ENCODE data around the gene ULK4.
"Not testable (repeated sequence)": the region's sequence is repeated elsewhere in the genome, so short reads cannot be mapped to it uniquely, and the experiment has no call there.

ULK4 gene

DNA sequence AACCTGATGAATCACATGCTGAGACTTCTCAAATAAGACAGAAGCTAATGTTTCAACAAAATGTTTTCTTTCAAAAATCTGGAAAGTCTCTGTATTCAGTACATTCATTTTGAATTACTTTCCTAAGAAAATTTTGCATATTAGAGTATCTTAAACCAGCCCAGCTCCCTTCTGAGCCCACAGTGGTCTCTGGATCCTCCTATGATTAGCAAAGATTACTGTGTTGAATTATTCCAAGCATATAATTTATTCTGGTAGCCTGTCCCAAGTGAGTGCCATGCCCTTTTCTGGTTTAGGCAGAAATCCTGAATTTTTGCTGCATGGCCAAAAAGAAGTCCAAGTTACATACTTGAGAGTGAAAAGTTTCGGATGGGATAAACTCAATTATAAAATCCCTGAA, 483.6 kb downstream of the ULK4 start:
- no peak for DNase-seq

- no peak for DNase-seq
Measured at GRCh38 chr3:41477399-41478014, 484.4 kb downstream of the ULK4 start.

GRCh38 chr3:41469083-41469482, 492.8 kb downstream of the ULK4 start:
- no peak for DNase-seq

- DNase-seq: no peak
Measured at GRCh38 chr3:41467481-41467880, 494.4 kb downstream of the ULK4 start.

DNA sequence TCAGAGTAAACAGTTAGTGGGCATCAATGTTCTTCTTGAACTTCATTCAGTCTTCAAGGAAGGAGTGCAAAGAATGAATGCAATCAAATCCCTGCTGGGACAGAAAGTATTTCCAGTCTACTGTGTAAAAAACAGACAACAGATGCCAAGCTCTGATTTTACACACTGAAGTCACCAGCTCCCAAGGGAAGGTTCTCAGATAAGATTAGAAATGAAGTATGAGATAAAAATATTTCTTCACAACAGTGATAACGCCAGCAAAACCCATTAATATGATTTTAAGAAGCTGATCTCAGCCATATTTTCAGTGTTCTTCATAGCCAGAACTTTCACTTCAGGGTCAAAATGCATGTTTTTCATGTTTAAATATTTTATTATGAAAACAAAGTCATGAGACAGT, 497.0 kb downstream of the ULK4 start:
- no peak for DNase-seq

DNA sequence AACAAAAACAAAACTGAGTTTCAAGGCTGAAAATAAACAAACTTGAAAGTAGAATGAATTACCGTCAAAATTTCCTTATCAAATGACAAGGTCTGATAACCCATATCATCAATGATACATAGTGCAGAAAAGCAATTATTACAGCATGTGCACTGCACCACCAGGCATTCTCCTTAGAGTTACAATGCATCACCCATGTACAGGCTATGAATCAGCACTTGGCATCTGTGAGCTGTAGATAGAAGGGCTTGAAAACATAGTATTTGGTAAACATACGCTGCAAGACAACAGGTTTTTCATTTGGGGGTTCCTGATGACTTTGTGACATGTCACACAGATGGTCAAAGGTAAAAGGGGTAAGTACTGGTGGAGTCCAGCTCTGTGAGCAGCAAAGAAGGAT, 497.5 kb downstream of the ULK4 start:
- DNase-seq: no peak

GRCh38 chr3:41462103-41462691, 499.7 kb downstream of the ULK4 start:
- DNase-seq: no peak

GRCh38 chr3:41460736-41461135, 501.2 kb downstream of the ULK4 start:
- DNase-seq: no peak

DNA sequence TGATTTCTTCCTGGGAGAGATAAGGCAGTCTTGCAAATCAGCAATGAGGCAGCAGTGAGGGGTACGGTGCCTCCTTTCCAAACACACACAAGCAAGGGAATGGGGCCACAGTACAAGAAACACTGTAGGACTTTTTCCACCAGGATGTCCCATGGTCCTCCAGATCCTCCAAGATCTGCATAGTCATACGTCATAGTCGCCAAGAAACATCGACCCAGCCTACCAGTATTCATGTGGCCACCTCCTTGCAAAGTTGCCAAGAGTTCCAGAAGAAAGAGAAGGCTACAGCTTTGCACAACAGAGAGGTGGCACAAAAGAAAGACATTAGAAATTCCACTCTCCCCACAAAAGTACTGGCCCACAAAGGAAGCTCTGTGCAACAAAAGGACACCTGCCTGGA, 504.7 kb downstream of the ULK4 start:
- no peak for DNase-seq

DNA sequence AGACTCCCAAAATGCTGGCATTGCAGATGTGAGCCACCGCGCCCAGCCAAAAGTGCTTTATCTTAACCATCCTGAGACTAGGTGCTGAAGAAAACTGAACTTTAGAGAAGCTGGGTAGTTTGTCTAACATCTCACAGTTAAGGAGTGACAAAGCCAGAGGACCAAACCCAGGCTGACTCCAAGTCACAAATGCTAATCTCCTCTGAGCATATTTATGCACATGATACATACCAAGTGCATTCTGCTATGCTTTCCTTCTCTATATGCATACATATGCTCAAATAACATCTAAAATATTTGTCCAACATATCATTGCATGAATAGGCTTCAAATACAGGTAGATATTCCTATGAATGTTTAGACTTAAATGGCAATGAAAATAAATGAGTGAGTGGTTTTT, 505.7 kb downstream of the ULK4 start:
- DNase-seq: no peak

DNA sequence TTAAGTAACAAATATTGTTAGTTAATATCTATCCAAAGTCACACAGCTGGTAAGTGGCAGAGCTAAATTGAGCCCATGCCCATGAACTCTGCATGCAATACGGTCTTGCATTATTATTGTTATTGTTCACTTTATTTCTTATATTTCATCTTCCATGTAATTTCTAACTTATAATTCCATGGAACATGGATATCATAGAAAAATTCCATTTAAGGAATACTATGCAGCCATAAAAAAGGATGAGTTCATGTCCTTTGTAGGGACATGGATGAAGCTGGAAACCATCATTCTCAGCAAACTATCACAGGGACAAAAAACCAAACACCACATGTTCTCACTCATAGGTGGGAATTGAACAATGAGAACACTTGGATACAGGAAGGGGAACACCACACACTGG, 508.3 kb downstream of the ULK4 start:
- DNase-seq: not testable (repeated sequence)

GRCh38 chr3:41450416-41451231, 511.3 kb downstream of the ULK4 start:
- no peak for DNase-seq

- no peak for DNase-seq
Measured at GRCh38 chr3:41448396-41448795, 513.5 kb downstream of the ULK4 start.

- DNase-seq: no peak
Measured at GRCh38 chr3:41447701-41448100, 514.2 kb downstream of the ULK4 start.

- DNase-seq: not testable (repeated sequence)
Measured at GRCh38 chr3:41446316-41446715, 515.6 kb downstream of the ULK4 start.

DNA sequence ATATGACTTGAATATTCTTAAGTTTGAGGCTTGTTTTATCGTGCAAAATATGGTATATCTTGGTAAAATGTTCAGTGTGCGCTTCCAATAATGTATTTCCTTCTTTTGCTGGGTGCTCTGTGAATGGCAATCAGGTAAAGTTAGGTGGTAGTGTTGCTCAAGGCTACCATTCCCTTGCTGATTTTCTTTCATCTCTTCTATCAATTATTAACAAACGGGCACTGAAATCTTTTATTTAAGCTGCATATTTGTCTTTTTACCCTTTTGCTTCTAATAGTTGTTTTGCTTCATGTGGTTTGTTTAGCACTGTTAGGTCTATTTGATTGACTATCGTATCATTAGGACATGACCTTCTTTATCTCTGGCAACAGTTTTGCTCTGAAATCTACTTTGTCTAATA, 520.3 kb downstream of the ULK4 start:
- DNase-seq: no peak

- DNase-seq: no peak
Measured at GRCh38 chr3:41441139-41441538, 520.8 kb downstream of the ULK4 start.

GRCh38 chr3:41436983-41437382, 524.9 kb downstream of the ULK4 start:
- no peak for DNase-seq

GRCh38 chr3:41434781-41435180, 527.1 kb downstream of the ULK4 start:
- DNase-seq: no peak

- DNase-seq: no peak
Measured at GRCh38 chr3:41431386-41431785, 530.5 kb downstream of the ULK4 start.

- no peak for DNase-seq
Measured at GRCh38 chr3:41430886-41431285, 531.0 kb downstream of the ULK4 start.

- no peak for DNase-seq
Measured at GRCh38 chr3:41430391-41430790, 531.5 kb downstream of the ULK4 start.

GRCh38 chr3:41426485-41426884, 535.4 kb downstream of the ULK4 start:
- DNase-seq: no peak

Data from CD4-positive, alpha-beta T cell treated with Interferon alpha-2 for 1 hour (primary cell).